CD4-positive, alpha-beta T cell treated with Interleukin-4 for 4 hours (primary cell): ENCODE measurements around the gene ADAT3.
"Not testable (repeated sequence)": the region's sequence is repeated elsewhere in the genome, so short reads cannot be mapped to it uniquely, and the experiment has no call there.

ENCODE experiments used
- DNase-seq: peaks from one replicate; pipeline ENCODE4 v3.0.0-alpha.2; 2020

ADAT3 gene

DNA sequence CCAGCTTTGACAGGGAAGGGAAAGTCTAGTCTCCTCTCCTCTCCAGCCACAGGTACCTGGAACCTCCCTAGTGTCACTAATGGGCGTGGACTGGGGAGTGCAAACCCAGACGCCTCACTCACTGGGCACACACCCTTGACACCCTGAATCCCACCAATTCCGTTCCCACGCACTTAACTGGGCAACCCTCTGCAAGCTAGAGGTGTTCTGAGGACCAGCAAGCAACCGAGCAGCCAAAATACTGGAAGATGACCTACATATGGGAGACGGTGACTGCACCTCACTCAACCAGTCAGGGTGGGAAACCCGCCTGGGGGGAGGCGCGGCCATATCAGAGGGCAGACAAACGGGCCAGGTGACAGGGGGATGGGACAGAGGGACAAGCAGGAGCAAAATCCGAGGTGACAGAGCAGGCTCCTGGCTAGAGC is 20.9 kb upstream of the ADAT3 start:
- DNase-seq = peak; percentile 58

DNA sequence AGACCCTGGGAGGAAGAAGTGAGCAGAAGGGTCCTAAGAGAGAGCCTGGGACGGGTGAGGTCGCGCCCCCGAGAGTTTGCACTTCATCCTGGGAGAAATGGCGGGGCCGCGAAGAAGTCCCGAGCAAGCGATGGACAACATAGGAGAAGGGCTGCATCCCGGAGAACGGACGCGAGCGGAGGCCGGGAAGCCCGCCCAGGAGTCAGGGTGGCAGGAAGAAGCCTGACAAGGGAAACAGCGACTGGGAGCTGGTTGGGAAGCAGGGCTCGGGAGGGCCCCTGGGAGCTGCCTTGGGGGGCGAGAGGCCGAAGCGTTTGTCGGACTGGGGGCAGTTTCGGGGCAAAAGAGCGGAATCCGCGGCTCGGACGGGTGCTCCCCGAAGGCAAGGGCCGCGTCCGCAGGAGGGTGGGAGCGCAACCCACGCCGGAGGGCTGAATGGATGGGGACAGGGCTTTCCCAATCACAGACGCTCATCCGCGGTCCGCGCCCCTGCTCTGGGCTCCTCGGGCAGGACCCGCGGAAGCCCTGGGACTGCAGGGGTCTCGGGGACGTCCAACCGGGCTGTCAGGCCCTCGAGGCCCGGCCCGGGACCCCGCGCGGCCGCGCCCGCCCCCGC is 20.4 kb upstream of the ADAT3 start:
- DNase-seq = no peak

DNA sequence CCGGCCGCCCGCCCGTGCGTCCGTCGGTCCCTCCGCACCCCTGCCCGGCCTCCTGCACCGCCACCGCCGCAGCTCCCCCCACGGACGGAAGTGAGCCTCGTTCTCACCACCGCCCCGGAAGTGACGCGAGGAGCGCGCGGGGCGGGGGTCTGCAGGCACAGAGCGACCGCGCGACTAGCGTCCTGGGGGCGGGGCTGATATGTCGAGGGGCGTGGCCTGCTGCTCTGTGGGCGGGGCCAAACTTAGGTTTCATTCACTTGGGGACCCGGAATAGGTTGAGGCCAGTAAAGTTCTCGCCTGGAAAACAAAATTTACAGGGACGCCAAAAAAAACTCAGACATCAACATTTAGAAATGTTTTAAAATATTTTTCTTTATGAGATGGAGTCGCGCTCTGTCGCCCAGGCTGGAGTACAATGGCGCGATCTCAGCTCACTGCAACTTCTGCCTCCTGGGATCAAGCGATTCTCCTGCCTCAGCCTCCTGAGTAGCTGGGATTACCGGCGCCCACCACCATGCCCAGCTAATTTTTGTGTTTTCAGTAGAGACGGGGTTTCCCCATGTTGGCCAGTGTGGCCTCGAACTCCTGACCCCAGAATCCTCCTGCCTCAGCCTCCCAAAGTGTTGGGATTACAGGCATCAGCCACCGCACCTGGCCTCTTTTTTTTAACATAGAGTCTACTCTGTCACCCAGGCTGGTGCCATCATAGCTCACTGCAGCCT is 19.6 kb upstream of the ADAT3 start, which contains the start of gene ABHD17A:
TSS of gene ABHD17A (minus strand) at position 99 of the 722 bp plus-strand sequence. CDS start 3,930 bp downstream, outside the sequence.
- DNase-seq = peak; percentile 91

DNA sequence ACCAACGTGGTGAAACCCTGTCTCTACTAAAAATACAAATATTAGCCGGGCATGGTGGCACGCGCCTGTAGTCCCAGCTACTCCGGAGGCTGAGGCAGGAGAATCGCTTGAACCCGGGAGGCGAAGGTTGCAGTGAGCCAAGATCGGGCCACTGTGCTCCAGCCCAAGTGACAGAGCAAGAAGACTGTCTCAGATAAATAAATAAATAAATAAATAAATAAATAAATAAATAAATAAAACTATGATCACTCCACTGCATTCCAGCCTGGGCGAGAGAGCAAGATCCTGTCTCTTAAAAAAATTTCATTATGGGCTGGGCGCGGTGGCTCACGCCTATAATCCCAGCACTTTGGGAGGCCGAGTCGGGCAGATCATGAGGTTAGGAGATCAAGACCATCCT is 18.8 kb upstream of the ADAT3 start:
- not testable (repeated sequence) for DNase-seq

DNA sequence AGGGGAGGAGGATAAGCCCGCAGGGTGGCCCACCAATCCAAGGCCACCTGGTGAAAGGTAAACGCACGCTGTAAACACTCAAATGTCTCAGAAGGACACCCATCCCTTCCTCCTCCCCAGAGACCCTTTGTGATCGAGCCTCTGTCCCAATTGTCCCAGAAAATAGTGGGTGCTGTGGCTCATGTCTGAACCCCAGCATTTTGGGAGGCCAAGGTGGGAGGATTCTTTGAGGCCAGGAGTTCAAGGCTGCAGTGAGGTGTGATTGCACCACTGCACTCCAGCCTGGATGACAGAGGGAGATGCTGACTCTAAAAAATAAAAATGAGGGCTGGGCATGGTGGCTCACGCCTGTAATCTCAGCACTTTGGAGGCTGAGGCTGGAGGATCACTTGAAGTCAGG is 16.8 kb upstream of the ADAT3 start:
- DNase-seq = no peak

DNA sequence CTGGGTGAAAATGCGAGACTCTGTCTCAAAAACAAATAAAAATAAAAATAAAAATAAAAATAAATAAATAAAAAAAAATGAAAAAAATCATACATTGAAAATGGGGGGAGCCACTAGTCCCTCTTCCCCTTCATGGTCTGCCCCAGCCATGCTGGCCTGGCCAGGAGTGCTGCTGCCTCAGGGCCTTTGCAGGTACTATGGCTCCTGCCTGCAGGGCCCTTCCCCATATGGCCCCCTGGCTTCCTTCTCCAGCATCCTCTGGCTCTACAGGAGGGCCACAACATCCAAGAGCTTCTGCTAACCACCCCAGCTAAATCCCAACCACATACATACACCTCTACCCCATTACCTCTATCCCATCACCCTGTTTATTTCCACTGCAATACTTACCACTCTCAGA is 15.3 kb upstream of the ADAT3 start:
- no peak for DNase-seq

DNA sequence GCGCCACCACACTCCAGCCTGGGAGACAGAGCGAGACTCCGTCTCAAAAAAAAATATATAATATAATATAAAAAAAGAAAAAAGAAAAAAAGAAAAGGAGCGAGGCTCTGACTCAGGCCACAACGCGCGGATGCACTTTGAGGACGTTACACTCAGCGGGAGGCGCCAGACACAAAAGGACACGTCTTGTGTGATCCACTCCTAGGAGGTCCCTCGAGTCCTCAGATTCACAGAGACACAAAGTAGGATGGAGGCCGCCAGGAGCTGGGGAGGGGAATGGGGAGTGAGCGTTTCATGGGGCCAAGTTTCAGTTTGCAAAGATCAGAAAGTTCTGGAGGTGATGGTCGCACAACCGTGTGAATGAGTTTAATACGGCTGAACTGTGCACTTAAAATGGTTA is 11.4 kb upstream of the ADAT3 start:
- DNase-seq = no peak

DNA sequence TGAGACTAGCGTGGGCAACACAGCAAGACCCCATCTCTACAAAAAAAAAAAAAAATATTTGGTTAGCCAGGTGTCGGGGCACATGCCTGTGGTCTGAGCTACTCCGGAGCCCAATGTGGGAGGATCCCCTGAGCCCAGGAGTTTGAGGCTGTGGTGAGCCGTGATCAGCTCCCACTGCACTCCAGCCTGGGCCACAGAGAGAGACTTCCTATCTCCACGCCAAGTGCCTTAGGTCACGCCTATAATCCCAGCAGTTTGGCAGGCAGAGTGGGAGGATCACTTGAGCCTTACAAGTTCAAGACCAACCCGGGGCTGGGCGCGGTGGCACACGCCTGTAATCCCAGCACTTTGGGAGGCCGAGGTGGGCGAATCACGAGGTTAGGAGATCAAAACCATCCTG is 8.7 kb upstream of the ADAT3 start:
- DNase-seq = no peak

DNA sequence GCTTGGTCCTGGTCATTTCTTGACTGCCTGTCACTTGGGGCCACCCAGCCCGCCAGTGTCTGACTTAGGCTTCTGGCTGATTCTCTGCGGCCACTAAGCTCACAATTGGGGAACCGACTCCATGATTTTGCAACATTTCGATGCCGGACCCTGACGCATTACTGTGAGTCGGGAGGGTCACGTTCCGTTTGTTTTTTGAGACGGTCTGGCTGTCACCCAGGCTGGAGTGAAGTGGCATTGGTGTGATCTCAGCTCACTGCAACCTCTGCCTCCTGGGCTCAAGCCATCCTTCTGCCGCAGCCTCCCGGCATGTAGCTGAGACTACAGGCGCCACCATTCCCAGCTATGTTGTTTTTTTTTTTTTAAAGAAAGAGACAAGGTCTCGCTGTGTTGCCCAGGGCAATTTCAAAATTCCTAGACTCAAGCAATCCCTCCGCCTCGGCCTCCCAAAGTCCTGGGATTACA is 3.2 kb upstream of the ADAT3 start:
- no peak for DNase-seq

DNA sequence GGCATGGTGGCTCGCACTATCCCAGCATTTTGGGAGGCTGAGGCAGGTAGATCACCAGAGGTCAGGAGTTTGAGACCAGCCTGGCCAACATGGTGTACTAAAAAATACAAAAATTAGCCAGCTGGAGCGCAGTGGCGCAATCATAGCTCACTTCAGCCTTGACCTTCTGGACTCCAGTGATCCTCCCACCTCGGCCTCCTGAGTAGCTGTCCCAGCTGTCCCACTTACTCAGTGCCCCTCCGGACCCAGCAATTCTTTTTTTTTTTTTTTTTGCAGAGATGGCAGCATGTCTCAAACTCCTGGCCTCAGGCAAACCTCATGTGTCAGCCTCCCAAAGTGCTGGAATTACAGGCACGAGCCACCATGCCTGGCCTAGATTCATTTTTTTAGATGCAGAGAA is 2.3 kb upstream of the ADAT3 start:
- no peak for DNase-seq

DNA sequence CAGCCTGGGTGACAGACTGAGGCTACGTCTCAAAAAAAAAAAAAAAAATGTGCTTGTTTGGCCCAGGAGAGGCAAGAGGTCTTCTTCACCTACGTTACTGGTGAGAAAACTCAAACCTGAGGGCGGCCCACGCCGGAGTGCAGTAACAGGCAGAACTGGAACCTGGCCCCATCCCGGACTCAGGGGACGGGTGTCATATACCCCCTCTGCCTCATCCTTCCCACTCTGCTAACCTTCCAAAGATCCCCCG is 414 bp upstream of the ADAT3 start:
- no peak for DNase-seq

DNA sequence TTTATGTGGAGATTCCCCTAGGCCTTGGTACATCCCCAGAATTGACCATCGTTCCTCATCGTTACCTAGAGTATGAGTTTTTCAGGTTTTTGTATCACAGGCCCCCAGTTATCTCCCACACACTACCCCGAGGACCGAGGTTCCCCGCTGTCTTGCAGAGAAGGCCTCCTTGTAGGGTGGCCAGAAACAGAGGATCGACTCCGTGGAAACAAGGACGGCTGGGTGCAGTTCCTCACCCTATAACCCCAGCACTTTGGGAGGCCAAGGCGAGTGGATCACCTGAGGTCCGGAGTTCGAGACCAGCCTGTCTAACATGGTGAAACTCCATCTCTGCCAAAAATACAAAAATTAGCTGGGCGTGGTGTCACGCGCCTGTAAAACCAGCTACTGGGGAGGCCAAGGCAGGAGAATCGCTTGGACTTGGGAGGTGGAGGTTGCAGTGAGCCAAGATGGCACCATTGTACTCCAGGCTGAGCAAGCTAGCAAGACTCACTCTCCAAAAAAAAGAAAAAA is 720 bp downstream of the ADAT3 start:
- no peak for DNase-seq

DNA sequence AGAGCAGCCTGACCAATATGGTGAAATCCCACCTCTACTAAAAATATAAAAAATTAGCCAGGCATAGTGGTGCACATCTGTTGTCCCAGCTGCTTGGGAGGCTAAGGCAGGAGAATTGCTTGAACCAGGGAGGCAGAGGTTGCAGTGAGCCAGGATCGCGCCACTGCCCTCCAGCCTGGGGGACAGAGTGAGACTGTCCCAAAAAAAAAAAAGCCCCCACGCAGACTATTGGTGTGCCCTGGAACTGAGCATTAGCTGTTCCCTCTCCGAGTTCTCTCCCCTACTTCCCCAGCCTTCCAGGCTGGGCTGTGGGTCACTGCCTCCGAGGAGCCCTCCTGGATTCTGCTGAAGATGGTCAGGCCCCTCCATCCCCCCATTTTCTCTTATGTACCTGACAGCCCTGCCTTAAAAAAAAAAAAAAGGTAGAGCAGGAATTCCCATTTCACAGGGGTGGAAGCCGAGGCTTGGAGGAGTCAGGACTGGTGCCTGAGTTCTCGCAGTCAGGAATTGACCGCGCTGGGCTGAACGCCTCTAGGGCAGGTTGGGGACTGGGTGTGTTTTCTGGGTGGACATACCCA is 1.9 kb downstream of the ADAT3 start:
- no peak for DNase-seq

DNA sequence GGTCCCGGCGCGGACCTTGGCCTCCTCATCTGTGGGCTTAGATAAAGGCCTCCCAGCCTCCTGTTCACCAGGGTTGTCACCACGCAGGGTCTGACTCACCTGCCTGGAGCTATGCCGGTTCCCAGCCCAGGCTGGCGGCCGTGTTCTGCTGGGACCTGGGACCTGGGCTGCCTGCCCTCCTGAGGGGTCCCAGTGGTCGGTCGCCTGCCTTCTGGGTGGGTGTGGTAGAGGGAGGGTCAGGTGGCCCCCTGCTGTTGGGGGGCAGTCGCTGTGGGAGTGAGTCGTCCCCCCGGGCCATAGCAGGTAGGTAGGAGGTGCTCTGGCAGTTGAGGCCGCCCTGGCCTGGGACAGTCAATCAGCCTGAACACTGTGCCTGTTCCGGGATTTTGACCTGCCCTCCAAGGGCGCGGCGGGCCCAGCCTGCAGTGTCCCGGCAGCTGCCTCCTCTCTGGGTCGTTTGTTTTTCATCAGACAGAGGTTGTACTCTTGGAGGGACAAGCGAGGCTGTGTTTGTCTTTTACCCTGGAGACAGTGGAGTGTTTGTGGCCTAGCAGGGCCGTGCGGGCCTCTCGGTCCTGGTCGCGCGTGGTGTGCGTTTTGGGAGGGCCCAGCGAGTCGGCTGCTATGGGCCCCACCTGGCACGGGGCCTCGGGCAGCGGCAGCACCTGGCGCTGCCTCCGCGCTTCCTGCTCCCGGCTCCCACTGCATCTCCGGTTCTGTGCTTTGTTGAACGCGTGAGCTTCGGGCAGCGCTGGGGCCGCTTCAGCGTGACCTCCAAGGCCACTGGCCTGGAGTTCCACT is 2.6 kb downstream of the ADAT3 start:
- no peak for DNase-seq

DNA sequence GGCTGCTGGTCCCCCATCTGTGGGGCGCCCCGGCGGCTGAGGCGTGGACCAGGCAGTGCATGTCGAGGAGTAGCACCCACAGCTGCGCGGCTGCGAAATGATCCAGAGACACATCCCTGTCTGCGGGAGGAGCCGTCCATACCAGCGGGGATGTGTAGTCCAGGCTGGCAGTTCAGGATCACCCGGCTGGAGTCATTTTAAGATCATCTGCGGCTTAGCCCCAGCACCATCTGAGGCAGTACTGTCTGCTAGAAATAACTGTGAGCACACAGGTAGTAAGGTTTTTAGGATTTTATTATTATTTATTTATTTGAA is 3.1 kb downstream of the ADAT3 start:
- no peak for DNase-seq

DNA sequence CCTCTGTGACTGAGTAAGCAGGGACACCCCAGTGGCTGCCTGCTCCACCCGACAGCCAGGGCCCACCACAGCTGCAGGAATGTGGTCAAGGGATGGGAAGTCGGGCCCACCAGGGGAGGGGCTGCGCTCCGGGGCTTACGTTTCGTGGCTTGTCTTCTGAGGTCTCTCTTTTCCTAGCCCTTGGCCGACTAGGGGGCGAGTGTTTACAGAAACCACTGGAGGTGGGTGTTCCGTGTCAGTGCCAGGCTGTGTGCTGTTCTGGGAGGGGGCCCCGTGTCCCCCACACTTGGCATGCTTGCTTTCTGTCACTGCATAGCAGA is 4.5 kb downstream of the ADAT3 start:
- DNase-seq = no peak

DNA sequence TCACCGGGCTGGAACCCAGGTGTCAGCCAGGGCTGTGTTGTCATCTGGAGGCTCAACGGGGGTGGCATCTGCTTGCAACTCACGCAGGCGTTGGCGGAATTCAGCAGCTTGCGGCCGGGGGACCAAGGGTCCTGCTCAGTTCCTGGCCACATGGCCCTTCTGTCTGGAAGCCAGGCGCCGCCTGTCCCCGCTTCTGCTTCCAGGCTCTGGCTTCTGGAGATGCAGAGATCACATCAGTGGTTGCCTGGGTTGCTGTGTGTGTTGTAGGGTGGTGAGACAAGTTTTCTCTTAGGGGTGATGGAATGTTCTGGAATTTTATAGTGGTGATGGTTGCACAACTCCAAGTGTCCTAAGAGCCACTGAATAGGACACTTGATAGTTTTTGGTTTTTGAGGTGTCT is 5.0 kb downstream of the ADAT3 start:
- DNase-seq = no peak

DNA sequence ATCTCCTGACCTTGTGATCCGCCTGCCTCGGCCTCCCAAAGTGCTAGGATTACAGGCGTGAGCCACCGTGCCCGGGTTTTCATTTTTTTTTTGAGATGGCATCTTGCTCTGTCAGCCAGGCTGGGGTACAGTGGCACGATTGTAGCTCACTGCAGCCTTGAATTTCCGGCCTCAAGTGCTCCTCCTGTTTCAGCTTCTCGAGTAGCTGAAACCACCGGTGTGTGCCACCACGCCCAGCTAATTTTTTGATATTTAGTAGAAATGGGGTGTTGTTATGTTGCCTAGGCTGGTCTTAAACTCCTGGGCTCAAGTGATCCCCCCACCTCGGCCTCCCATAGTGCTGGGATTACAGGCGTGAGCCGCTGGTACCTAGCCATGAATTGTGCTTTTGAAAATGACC is 5.9 kb downstream of the ADAT3 start:
- no peak for DNase-seq

DNA sequence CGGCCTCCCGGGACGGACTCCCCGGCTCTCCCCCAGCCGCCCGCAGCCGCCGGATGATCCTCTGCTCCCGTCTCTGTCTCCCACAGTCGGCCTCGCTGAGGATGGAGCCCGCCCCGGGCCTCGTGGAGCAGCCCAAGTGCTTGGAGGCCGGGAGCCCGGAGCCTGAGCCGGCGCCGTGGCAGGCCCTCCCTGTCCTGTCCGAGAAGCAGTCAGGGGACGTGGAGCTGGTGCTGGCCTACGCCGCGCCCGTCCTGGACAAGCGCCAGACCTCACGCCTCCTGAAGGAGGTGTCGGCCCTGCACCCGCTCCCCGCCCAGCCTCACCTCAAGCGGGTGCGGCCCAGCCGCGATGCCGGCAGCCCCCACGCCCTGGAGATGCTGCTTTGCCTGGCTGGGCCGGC is 6.8 kb downstream of the ADAT3 start:
- no peak for DNase-seq

DNA sequence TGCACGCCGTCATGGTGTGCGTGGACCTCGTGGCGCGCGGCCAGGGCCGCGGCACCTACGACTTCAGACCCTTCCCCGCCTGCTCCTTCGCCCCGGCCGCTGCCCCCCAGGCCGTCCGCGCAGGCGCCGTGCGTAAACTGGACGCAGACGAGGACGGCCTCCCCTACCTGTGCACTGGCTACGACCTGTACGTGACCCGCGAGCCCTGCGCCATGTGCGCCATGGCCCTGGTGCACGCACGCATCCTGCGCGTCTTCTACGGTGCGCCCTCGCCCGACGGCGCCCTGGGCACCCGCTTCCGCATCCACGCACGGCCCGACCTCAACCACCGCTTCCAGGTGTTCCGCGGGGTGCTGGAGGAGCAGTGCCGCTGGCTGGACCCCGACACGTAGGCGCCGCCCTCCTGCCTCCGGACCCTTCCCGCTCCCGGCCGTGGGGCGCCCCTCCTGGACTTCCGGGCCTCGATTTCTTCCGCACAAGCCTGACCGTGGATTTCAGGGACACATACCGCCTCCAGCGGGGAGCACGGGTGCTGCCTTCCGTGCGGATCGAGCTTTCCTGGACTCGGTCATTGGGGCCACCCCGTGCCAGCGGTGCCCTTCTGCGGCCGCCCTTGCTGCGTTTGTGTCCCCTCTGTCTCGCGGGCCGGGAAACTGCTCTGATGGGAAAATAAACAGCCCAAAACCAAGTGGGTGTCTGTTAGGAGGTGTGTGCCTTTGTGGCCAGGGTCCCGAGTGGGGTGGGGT is 7.7 kb downstream of the ADAT3 start:
- DNase-seq = no peak

DNA sequence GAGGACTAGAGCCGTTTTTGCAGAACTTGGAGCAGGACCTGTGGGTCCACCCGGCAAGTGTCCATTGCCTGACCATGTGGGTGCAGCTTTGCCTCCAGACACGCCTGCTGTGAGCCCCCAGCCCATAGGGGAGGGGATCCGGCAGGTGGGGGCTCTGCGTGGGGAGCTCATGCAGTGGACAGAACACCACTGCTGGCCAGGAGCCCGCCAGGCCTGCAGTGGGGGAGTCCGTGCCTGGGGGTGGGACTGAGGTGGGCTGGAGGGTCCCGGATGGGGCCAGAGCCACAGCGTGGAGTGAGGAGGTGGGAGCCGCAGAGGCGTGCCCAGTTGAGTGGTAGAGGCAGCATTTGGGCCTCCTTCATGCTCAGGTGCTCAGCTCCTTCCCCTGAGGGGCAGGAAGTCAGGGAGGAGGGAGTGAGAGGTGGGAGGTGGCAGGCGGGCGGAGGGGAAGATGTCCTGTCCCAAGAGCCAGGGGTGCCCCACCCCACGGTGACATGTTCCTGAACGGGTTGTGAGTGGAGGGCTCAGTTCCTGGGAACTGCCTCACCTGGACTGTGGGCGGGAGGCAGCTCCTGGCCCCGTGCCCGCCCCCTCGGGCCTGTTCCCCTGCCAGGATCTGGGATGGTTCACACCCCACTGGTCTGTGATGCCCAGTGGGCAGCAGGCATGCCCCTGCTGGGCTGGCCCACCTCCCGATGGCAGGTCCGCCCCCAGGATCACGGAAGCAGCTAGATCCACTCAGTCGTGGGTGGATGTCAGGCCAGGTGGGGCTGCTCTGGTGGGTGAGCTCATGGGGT is 8.8 kb downstream of the ADAT3 start:
- DNase-seq = no peak

DNA sequence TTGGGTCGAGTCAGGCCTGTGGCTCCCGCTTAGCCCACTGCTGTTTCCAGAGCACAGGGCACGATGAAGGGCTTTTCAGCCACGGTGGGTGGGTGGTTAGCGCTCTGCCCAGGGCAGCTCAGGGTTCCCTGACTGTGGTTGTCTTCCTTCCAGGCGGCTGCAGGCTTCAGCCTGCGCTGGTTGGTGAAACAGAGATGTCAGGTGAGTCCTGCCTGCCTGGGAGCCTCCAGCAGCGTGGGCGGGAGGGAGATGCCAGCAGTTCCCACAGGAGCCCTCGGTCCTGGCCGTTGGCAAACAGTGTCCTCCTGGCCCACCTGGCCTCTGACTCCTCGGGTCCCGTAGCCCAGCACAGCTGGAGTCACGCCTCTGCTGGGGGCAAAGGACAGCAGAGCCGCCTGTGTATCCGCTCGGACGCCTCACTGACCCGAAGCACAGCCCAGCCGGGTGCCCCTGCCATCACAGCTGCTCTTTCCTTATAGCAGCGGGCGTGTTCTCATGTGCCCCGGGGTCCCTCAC is 9.7 kb downstream of the ADAT3 start:
- no peak for DNase-seq
